HL-60 (cell line): ENCODE results near the gene ENO3.

ENCODE experiments used
- DNase-seq, 2 experiments: peaks; one replicate each; pipeline ENCODE4 v3.0.0-alpha.2; 2010 to 2020; ENCODE audit warnings: low read depth in 1 of 2, low spot score in 1 of 2
- H3K27ac ChIP-seq: fragments of 250-450 bp; sonication (Bioruptor Pico); replicated peaks from 2 replicates; pipeline ENCODE4 v1.5.1; 2020; ENCODE audit warnings: mild to moderate bottlenecking, moderate library complexity
- H3K27me3 ChIP-seq: fragments of 250-450 bp; sonication (Bioruptor Pico); 2 replicates; pipeline ENCODE4 v1.5.1; 2021; ENCODE audit warnings: mild to moderate bottlenecking, moderate library complexity; ENCODE audit not compliant: insufficient read depth, poor library complexity, severe bottlenecking
- H3K4me3 ChIP-seq: replicated peaks from 2 replicates; pipeline ENCODE4 v1.5.1; 2011; ENCODE audit warnings: mild to moderate bottlenecking, control low read depth, low read length; ENCODE audit not compliant: insufficient read depth
- GABPA ChIP-seq: IDR thresholded peaks from 2 replicates; pipeline ENCODE4 v1.6.1; 2012; ENCODE audit warnings: low read depth
- POLR2AphosphoS5 ChIP-seq: IDR thresholded peaks from 2 replicates; pipeline ENCODE4 v1.6.1; 2012; ENCODE audit warnings: low read depth
- SPI1 ChIP-seq: IDR thresholded peaks from 2 replicates; pipeline ENCODE4 v1.6.1; 2012; ENCODE audit warnings: low read depth, mild to moderate bottlenecking, borderline replicate concordance
- TF ChIP-seq, protein P1 (sequence below): IDR thresholded peaks from one replicate; pipeline ENCODE4 v1.5.1; 2011; ENCODE audit warnings: low read length, control low read depth, inconsistent platforms; ENCODE audit not compliant: insufficient read depth
- TF ChIP-seq, protein P2 (sequence below): IDR thresholded peaks from 2 replicates; pipeline ENCODE4 v1.6.1; 2012; ENCODE audit warnings: low read depth; ENCODE audit not compliant: insufficient replicate concordance

Gene ENO3

DNA sequence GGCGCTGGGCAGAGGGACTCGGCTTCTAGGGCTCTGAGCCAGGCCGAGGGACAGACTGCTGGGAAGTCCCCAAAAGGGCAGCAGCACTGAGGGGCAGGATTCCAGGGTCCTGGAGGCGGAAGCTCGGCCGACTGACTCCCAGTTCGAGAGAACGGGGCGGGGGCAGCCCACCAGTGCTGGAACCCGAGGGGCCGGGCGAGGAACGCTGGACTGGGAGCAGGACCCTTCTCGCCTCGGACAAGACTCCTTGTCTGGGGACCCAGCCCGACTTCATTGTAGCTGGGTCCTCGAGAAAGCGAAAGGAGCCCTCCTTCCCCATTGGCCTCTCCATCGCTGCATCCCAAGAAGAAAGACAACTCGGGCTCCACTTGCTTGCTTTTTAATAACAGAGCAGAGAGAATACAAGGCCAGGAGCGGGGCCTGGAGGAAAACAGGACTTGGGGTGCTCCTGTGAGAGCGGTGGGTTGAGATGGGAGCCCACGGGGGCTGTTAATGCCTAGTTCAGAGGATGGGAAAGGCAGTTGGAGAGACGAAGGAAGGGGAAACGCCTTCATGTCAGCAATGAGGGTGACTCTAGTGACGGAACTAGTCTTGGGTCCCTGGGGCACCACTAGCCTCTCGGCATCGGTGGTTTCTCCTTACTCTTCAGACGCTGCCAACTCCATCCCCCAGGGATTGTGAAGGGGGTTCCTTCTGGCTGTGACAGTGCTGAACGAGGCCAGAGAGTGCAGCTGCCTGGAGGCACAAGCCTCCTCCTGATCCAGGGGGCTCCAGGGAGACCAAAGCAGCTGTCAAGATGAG lies 37.0 kb downstream of the ENO3 start:
- DNase-seq: no peak
- Histone ChIP-seq H3K27me3 (no peaks in the 10 kb centered on the region), H3K27ac (peak overlapping the region; percentile 55), H3K4me3 (peak overlapping the region; percentile 69)
- TF ChIP-seq, protein P1, sequence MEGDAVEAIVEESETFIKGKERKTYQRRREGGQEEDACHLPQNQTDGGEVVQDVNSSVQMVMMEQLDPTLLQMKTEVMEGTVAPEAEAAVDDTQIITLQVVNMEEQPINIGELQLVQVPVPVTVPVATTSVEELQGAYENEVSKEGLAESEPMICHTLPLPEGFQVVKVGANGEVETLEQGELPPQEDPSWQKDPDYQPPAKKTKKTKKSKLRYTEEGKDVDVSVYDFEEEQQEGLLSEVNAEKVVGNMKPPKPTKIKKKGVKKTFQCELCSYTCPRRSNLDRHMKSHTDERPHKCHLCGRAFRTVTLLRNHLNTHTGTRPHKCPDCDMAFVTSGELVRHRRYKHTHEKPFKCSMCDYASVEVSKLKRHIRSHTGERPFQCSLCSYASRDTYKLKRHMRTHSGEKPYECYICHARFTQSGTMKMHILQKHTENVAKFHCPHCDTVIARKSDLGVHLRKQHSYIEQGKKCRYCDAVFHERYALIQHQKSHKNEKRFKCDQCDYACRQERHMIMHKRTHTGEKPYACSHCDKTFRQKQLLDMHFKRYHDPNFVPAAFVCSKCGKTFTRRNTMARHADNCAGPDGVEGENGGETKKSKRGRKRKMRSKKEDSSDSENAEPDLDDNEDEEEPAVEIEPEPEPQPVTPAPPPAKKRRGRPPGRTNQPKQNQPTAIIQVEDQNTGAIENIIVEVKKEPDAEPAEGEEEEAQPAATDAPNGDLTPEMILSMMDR: no peak
- TF ChIP-seq, protein P2, sequence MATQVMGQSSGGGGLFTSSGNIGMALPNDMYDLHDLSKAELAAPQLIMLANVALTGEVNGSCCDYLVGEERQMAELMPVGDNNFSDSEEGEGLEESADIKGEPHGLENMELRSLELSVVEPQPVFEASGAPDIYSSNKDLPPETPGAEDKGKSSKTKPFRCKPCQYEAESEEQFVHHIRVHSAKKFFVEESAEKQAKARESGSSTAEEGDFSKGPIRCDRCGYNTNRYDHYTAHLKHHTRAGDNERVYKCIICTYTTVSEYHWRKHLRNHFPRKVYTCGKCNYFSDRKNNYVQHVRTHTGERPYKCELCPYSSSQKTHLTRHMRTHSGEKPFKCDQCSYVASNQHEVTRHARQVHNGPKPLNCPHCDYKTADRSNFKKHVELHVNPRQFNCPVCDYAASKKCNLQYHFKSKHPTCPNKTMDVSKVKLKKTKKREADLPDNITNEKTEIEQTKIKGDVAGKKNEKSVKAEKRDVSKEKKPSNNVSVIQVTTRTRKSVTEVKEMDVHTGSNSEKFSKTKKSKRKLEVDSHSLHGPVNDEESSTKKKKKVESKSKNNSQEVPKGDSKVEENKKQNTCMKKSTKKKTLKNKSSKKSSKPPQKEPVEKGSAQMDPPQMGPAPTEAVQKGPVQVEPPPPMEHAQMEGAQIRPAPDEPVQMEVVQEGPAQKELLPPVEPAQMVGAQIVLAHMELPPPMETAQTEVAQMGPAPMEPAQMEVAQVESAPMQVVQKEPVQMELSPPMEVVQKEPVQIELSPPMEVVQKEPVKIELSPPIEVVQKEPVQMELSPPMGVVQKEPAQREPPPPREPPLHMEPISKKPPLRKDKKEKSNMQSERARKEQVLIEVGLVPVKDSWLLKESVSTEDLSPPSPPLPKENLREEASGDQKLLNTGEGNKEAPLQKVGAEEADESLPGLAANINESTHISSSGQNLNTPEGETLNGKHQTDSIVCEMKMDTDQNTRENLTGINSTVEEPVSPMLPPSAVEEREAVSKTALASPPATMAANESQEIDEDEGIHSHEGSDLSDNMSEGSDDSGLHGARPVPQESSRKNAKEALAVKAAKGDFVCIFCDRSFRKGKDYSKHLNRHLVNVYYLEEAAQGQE: no peak
- no peak for TF ChIP-seq POLR2AphosphoS5
- no peak for TF ChIP-seq SPI1
- TF ChIP-seq GABPA: no peak

DNA sequence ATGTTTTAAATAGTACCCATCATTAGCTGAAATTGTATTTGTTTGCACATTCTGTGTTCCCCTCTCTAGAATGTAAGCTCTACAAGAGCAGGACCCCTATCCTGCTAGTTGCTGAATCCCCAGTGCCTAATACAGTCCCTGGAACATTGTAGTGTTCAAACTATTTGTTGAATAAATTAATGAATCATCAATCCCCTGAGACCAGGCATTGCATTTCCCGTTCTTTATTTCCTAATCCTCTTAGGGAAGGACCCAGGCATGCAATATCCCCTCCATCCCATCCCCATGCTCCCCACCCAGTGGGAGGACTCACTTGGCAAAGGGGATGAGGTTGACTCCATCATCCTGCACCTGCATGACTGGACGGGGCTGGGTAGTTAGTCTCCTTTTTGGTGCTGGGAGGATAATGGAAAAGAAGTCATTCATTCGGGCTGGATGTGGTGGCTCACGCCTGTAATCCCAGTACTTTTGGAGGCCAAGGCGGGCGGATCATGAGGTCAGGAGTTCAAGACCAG lies 43.2 kb downstream of the ENO3 start:
- Histone ChIP-seq H3K27ac (no peak overlapping the region), H3K27me3 (no peaks in the 10 kb centered on the region), H3K4me3 (no peak overlapping the region)
- DNase-seq: no peak
- TF ChIP-seq, protein P2: no peak
- TF ChIP-seq POLR2AphosphoS5 (no peak), SPI1 (no peak), GABPA (no peak)
- TF ChIP-seq, protein P1: no peak

DNA sequence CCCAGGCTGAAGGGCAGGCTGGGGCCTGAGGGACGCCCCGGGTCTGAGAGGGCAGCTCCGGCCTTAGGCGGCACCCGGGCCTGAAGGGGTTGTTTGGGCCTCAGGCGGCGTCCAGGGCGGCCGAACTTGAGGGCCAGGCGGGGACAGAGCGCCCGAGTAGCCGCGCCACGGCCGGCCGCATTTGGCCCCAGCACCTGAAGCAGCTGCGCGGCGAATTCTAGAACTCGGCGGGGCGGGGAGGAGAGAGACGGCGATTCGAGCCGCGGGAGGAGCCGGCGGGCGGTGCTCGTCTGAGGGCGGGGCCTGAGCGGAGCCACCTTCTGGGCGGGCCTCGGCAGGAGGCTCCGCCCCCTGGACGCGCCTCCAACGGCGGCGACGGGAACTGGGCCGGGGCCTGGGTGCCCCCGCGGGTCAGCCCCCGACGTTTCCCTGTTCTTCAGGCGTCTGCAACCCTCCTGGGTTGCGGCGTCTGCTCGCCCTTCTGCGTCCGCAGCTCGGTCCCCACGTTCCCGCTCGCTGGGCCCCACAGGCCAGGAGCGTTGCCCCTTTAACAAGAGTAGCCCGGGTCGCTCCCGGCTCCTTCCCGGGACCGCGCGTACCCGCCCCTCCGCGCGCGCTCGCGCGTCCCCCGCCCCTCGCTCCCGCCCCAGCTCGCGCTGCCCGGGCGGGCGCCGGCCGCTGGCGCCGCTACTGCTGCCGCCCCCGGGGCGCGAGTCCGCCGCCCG lies 46.5 kb downstream of the ENO3 start, which contains the start of the genes INCA1 and KIF1C:
Gene INCA1 (minus strand): TSS at position 221 of the 725 bp plus-strand sequence. CDS start 3,085 bp downstream, outside the sequence.
Gene KIF1C (plus strand): TSS at position 649 of the 725 bp plus-strand sequence. CDS start 2,297 bp downstream, outside the sequence.
- peak; percentile 47 to 79 for DNase-seq
- TF ChIP-seq SPI1 (no peak), GABPA (no peak), POLR2AphosphoS5 (no peak)
- TF ChIP-seq, protein P2: no peak
- TF ChIP-seq, protein P1: no peak
- H3K4me3 ChIP-seq: peak within 1 kb of the TSS; percentile 68
- H3K27me3 ChIP-seq: no peaks in the 10 kb centered on the region
- peak within 1 kb of the TSS; percentile 88 for H3K27ac ChIP-seq
